K562 (cell line): Measurements from ENCODE around the gene FAAH. TPM values are rescaled to one million over a fixed set of nuclear protein-coding genes. Genes with fewer than 3 reads are reported as not detected.
A peak's percentile ranks its signal among the peaks of the same experiment; 100 is the strongest.

Experiments
- ATAC-seq: fragments of 200-7000 bp; cut with Tn5 transposase; 3 replicates; pipeline ENCODE4 v1.9.1; 2020; ENCODE audit warnings: moderate library complexity
- BruUV-seq: library from RNA; stranded (reverse); fragments of 400-500 nt; replicated peaks from 2 replicates; lab custom pipeline; 2021; lab: Mats Ljungman, UMichigan
- CTCF ChIA-PET: fragments of 300-600 bp; formaldehyde crosslinking; extraction: SDS; loops from one replicate; lab custom pipeline; 2021; ENCODE audit warnings: low intra/inter-chr PET ratio; lab: Yijun Ruan, JAX
- POLR2A ChIA-PET: fragments of 300-600, 350-650 bp; sonication (Branson Sonifier 250); formaldehyde crosslinking; extraction: SDS; loops from one replicate; lab custom pipeline; 2021; ENCODE audit warnings: antibody characterized with exemption, inconsistent platforms; lab: Yijun Ruan, JAX
- DNase-seq, 4 experiments: peaks; one replicate each; pipeline versions ENCODE4 v3.0.0 to v3.0.0-alpha.2; 2011 to 2018; ENCODE audit warnings: low spot score in 3 of 4, mixed read lengths in 3 of 4; ENCODE audit errors: extremely low read depth in 1 of 4
- FAIRE-seq: peaks from 2 replicates; lab custom pipeline; 2011; peaks lifted over from hg19 to GRCh38; lab: Jason Lieb, UNC
- H2AFZ ChIP-seq: 2 replicates; pipeline ENCODE4 v1.6.0; 2011; ENCODE audit warnings: low read depth, low read length, control low read depth, inconsistent platforms
- H3K27ac ChIP-seq: fragments of 200-600 bp; 3 replicates; pipeline ENCODE4 v1.8.0; 2011; ENCODE audit warnings: low read depth, mild to moderate bottlenecking, control low read depth, inconsistent platforms, low read length, moderate library complexity, mixed read lengths; ENCODE audit errors: extremely low read depth
- H3K27me3 ChIP-seq, 2 experiments: fragments of 300-600 bp in 1 of 2; 2 replicates in 1 of 2; 3 replicates in 1 of 2; pipeline versions ENCODE4 v1.6.0 to v1.8.0; 2011; ENCODE audit warnings: inconsistent platforms in 2 of 2, low read length in 2 of 2, mild to moderate bottlenecking in 1 of 2, mixed read lengths in 1 of 2, moderate library complexity in 1 of 2; ENCODE audit not compliant: control insufficient read depth in 2 of 2, insufficient read depth in 2 of 2
- H3K36me3 ChIP-seq: fragments of 300-600 bp; 3 replicates; pipeline ENCODE4 v1.8.0; 2011; ENCODE audit warnings: mild to moderate bottlenecking, low read length, inconsistent platforms; ENCODE audit not compliant: control insufficient read depth, insufficient read depth
- H3K4me1 ChIP-seq, 2 experiments: fragments of 200-600 bp in 1 of 2; replicated peaks in 1 of 2; 2 replicates in 1 of 2; 3 replicates in 1 of 2; pipeline versions ENCODE4 v1.5.1 to v1.8.0; 2011; ENCODE audit warnings: inconsistent platforms in 2 of 2, low read length in 2 of 2, mild to moderate bottlenecking in 1 of 2, mixed read lengths in 1 of 2, moderate library complexity in 1 of 2; ENCODE audit not compliant: control insufficient read depth in 2 of 2, insufficient read depth in 2 of 2
- H3K4me2 ChIP-seq: 2 replicates; pipeline ENCODE4 v1.6.1; 2011; ENCODE audit warnings: low read length, control low read depth, inconsistent platforms, mixed read lengths; ENCODE audit not compliant: insufficient read depth
- H3K4me3 ChIP-seq: fragments of 200-600 bp; sonication (generic), shearing (Covaris generic); 2 replicates; pipeline ENCODE4 v1.5.1; 2016; ENCODE audit warnings: control low read depth, inconsistent platforms
- H3K79me2 ChIP-seq: fragments of 200-600 bp; 3 replicates; pipeline ENCODE4 v1.8.0; 2011; ENCODE audit warnings: low read length, inconsistent platforms; ENCODE audit not compliant: control insufficient read depth, insufficient read depth
- H3K9ac ChIP-seq, 2 experiments: 2 replicates each; pipeline versions ENCODE4 v1.6.0 to v1.6.1; 2011; ENCODE audit warnings: low read depth in 2 of 2, low read length in 2 of 2, control low read depth in 1 of 2, inconsistent platforms in 1 of 2, mild to moderate bottlenecking in 1 of 2, mixed read lengths in 1 of 2; ENCODE audit not compliant: insufficient read depth in 1 of 2
- H3K9me1 ChIP-seq: one replicate; pipeline ENCODE4 v1.6.0; 2011; ENCODE audit warnings: inconsistent platforms, mild to moderate bottlenecking, low read length, moderate library complexity; ENCODE audit not compliant: control insufficient read depth, insufficient read depth
- H3K9me3 ChIP-seq: replicated peaks from 2 replicates; pipeline ENCODE4 v1.5.1; 2011; ENCODE audit warnings: low read depth, low read length, inconsistent platforms; ENCODE audit not compliant: control insufficient read depth, insufficient read depth
- H4K20me1 ChIP-seq: replicated peaks from 2 replicates; pipeline ENCODE4 v1.6.1; 2011; ENCODE audit warnings: low read length, inconsistent platforms, mixed read lengths; ENCODE audit not compliant: control insufficient read depth, insufficient read depth
- BMI1 ChIP-seq: fragments of 150-350 bp; IDR thresholded peaks from 2 replicates; pipeline ENCODE4 v1.6.1; 2014; ENCODE audit warnings: low read length
- CBX8 ChIP-seq: fragments of 200-600 bp; sonication (generic); IDR thresholded peaks from 2 replicates; pipeline ENCODE4 v1.6.1; 2012; ENCODE audit warnings: borderline replicate concordance, mixed run types, low read depth, mild to moderate bottlenecking, moderate library complexity, mixed read lengths, low read length, control low read depth, inconsistent platforms; ENCODE audit not compliant: poor library complexity, severe bottlenecking; ENCODE audit errors: extremely low read depth
- DDX20 ChIP-seq: fragments of 450-650 bp; IDR thresholded peaks from 2 replicates; pipeline ENCODE4 v1.6.1; 2016; ENCODE audit warnings: missing genetic modification characterization, low read depth, mild to moderate bottlenecking, missing compliant biosample characterization, moderate library complexity
- EHMT2 ChIP-seq: fragments of 450-650 bp; IDR thresholded peaks from 2 replicates; pipeline ENCODE4 v1.6.1; 2018; ENCODE audit warnings: antibody characterized with exemption
- FOSL1 ChIP-seq: fragments of 200-800 bp; sonication (Bioruptor generic); conservative IDR thresholded peaks from 2 replicates; pipeline ENCODE4 v1.6.1; 2016; ENCODE audit warnings: missing genetic modification characterization, missing compliant biosample characterization
- HNRNPK ChIP-seq: fragments of 200-400 bp; formaldehyde crosslinking; IDR thresholded peaks from one replicate; pipeline ENCODE4 v1.6.1; 2018; ENCODE audit warnings: mild to moderate bottlenecking, low read depth, low read length; ENCODE audit not compliant: poor library complexity, severe bottlenecking
- HOXB6 ChIP-seq: fragments of 250-450 bp; sonication (Bioruptor Pico); IDR thresholded peaks from 2 replicates; pipeline ENCODE4 v1.5.1; 2022; ENCODE audit warnings: mild to moderate bottlenecking, borderline replicate concordance
- LARP7 ChIP-seq: fragments of 450-650 bp; IDR thresholded peaks from 2 replicates; pipeline ENCODE4 v1.6.1; 2016
- MBD2 ChIP-seq: sonication (generic); IDR thresholded peaks from 2 replicates; pipeline ENCODE4 v1.6.1; 2016; ENCODE audit warnings: low read depth, borderline replicate concordance
- NCOA2 ChIP-seq, 2 experiments: fragments of 450-650 bp; IDR thresholded peaks; 2 replicates each; pipeline ENCODE4 v1.6.1; 2018; ENCODE audit warnings: mild to moderate bottlenecking in 2 of 2, moderate library complexity in 1 of 2; ENCODE audit not compliant: partially characterized antibody in 2 of 2
- POLR3G ChIP-seq: IDR thresholded peaks from 2 replicates; pipeline ENCODE4 v1.6.1; 2011; ENCODE audit not compliant: insufficient read length, insufficient replicate concordance; ENCODE audit errors: extremely low read depth
- RHOXF2B ChIP-seq: fragments of 250-450 bp; sonication (Bioruptor Pico); conservative IDR thresholded peaks from 2 replicates; pipeline ENCODE4 v1.5.1; 2021
- SLC30A9 ChIP-seq: fragments of 250-450 bp; sonication (Bioruptor Pico); IDR thresholded peaks from 2 replicates; pipeline ENCODE4 v1.8.0; 2022; ENCODE audit warnings: mild to moderate bottlenecking, moderate library complexity
- SPI1 ChIP-seq: IDR thresholded peaks from 2 replicates; pipeline ENCODE4 v1.6.1; 2011; ENCODE audit warnings: low read depth, low read length, control low read depth, borderline replicate concordance
- ZC3H11A ChIP-seq: IDR thresholded peaks from 2 replicates; pipeline ENCODE4 v1.6.1; 2012; ENCODE audit warnings: low read depth, low read length, improper control_type of control experiment
- ZSCAN29 ChIP-seq: fragments of 450-650 bp; IDR thresholded peaks from 2 replicates; pipeline ENCODE4 v1.6.1; 2017
- WGBS: fragments of 100-300 bp; shearing (Covaris generic); methylation state at CpG from one replicate; pipeline ENCODE4 v1.1.6; 2016; ENCODE audit warnings: low coverage, mixed read lengths; ENCODE audit not compliant: insufficient coverage; ENCODE audit errors: missing lambda C conversion rate; 5-methylcytosine and 5-hydroxymethylcytosine counted together
- in situ Hi-C: fragments of 300-500 bp; cut with MboI; formaldehyde crosslinking; loops from 4 replicates; pipeline ENCODE4 v1.15.0; 2018; ENCODE audit warnings: inconsistent platforms, mixed read lengths
- intact Hi-C: fragments of 100-400 bp; cut with micrococcal nuclease; formaldehyde crosslinking; loops from 2 replicates; pipeline ENCODE4 v1.14.2; 2022
- polyA plus RNA-seq, 8 experiments: library from polyadenylated mRNA; depleted of rRNA in 4 of 8; stranded (reverse) in 5 of 8; unstranded in 3 of 8; fragments of >200 nt; fragmentation: Nextera tagmentation in 2 of 8; fragmentation: Illumina TruSeq in 1 of 8; extraction: Ambion mirVana in 2 of 8; extraction: Trizol in 1 of 8; gene quantifications; 2 replicates each; pipeline versions ENCODE4 v1.2.1 to v1.2.3, GENCODE V29; 2011 to 2014; ENCODE audit warnings: inconsistent platforms in 1 of 8, missing spikeins in 1 of 8
- total RNA-seq, 7 experiments: library from RNA; depleted of rRNA in 6 of 7; stranded (reverse); fragments of >200 nt in 6 of 7; fragmentation: Illumina TruSeq in 2 of 7; extraction: Trizol in 2 of 7; gene quantifications; 2 replicates each; pipeline versions ENCODE4 v1.2.1 to v1.2.3, GENCODE V29; 2011 to 2021; ENCODE audit warnings: low replicate concordance in 1 of 7

The FAAH gene
- total and polyA plus RNA-seq, 9 of the 15 experiments (the other 6 are each of a cell fraction or from before 2014, with no cell fraction given): 0.06 to 1.1 (median 0.32) TPM

DNA sequence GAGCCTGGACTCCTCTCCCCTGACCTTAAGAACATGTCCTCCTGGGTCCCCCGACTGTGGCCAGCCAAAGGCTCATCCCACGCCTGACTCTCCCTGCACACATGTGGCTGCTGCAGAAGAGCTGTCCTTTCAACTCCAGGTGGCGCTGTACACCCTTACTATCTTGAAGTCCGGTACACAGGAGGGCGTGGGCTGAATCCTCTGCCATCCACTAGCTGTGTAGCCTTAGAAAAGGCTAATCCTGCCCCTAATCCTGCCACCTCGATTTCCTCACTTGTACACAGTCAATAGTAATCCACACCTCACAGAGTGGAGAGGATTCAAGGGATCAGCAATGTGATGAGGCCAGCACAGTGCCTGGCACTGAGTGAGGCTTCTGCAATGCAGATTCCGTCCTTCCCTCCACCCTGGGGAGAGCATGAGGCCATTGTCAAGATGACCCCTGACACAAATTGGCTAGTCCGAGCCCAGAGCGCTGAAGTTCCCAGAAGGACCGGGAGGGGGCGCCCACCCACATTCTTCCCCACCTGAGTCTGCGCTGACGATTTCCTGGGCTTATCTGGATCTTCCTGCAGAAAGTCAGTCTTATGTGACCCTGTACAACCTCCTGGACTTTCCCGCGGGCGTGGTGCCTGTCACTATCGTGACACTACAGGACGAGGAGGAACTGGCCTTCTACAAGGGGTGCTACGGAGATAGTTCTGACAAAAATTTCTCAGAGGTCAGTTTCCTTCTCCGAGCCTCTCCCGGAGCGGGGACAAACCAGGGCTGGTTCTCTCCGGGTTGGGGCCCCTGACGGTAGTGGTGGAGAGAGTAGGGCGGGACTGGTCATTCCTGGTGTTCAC lies 48.4 kb downstream of the FAAH start:
- H3K4me2 ChIP-seq: peak overlapping the region; percentile 87
- peaks cover 23 to 32% of the 10 kb centered on the region in 2 experiments for H3K4me1 ChIP-seq
- H3K9ac ChIP-seq: peak overlapping the region; percentile 56 to 67; a peak in 3 of 4 replicates
- H3K9me1 ChIP-seq: no peaks in the 10 kb centered on the region
- 0 out of 2 replicates have a peak, but pooled peaks cover 3% of the 10 kb centered on the region for H4K20me1 ChIP-seq
- H3K27ac ChIP-seq: peak overlapping the region; percentile 82
- peak; percentile 93 to 98 (median 94) for DNase-seq
- H3K36me3 ChIP-seq: no peaks in the 10 kb centered on the region
- H3K79me2 ChIP-seq: no peaks in the 10 kb centered on the region
- in situ Hi-C loops: no loop called here
- no TSS peak for BruUV-seq
- peak overlapping the region; percentile 98 for H2AFZ ChIP-seq
- peak overlapping the region; percentile 28 for H3K4me3 ChIP-seq
- no peaks in the 10 kb centered on the region for H3K9me3 ChIP-seq
- peak; percentile 98 for FAIRE-seq
- peak; percentile 93 for ATAC-seq
- CTCF ChIA-PET: interaction anchor here (0.7 to 7.9 kb wide), 5 partner anchors 36 to 283 kb away, joined by 3 to 144 read pairs (median 4); no protein-coding TSS in a partner anchor
- 1% methylated on average over 25 of the region's 25 CpGs for WGBS
- POLR2A ChIA-PET: interaction anchor here (0.5 to 2.3 kb wide), 11 partner anchors 9 to 391 kb away, joined by 3 to 7 read pairs (median 3); partner anchors contain the start of gene MKNK1
- H3K27me3 ChIP-seq: no peaks in the 10 kb centered on the region
- intact Hi-C loops: loop anchor here (1.0 to 2.0 kb wide), 4 partner anchors 36 to 276 kb away; partner anchors contain the start of gene EFCAB14
- peak; percentile 75; the same call in 1 of the 2 replicates for TF ChIP-seq ZSCAN29
- peak; percentile 77; the same call in 1 of the 2 replicates for TF ChIP-seq HOXB6 (CRISPR knock-in tag)
- no peak for TF ChIP-seq HNRNPK
- TF ChIP-seq FOSL1 (tag): peak; percentile 74
- no peak for TF ChIP-seq SLC30A9 (CRISPR knock-in tag)
- TF ChIP-seq POLR3G: no peak
- TF ChIP-seq LARP7: peak; percentile 91
- TF ChIP-seq RHOXF2B (CRISPR knock-in tag): peak; percentile 87; the same call in 1 of the 2 replicates
- no peak for TF ChIP-seq DDX20 (tag)
- TF ChIP-seq MBD2: 0 out of 2 replicates have a peak, but pooled peaks have one; percentile 23
- no peak for TF ChIP-seq CBX8
- TF ChIP-seq NCOA2 (IDR thresholded peaks at IDR 0.05; ENCODE audit: partially characterized antibody in 2 of 2): no peak
- no peak; the same call in 1 of the 2 replicates for TF ChIP-seq BMI1
- TF ChIP-seq EHMT2: peak; percentile 79
- no peak for TF ChIP-seq ZC3H11A
- peak; percentile 79; the same call in 1 of the 2 replicates for TF ChIP-seq SPI1
